Neural progenitor cell (in vitro differentiated cells): ENCODE results near the gene CENPX. TPM values are rescaled to one million over a fixed set of nuclear protein-coding genes. Genes with fewer than 3 reads are reported as not detected.

Experiments used
- DNase-seq: peaks from one replicate; pipeline ENCODE4 v3.0.0-alpha.2; 2016; ENCODE audit warnings: low spot score
- H2AFZ ChIP-seq: fragments of 200-600 bp; sonication (generic); replicated peaks from 2 replicates; pipeline ENCODE4 v1.6.1; 2016; ENCODE audit warnings: antibody characterized with exemption
- H3F3A ChIP-seq: fragments of 200-600 bp; sonication (generic); 2 replicates; pipeline ENCODE4 v1.6.1; 2016; ENCODE audit warnings: antibody characterized with exemption, low read depth
- H3K27ac ChIP-seq: fragments of 200-600 bp; sonication (generic); 2 replicates; pipeline ENCODE4 v1.5.1; 2016; ENCODE audit warnings: mild to moderate bottlenecking
- H3K27me3 ChIP-seq: fragments of 200-600 bp; sonication (generic); 2 replicates; pipeline ENCODE4 v1.6.1; 2016; ENCODE audit warnings: mild to moderate bottlenecking, moderate library complexity
- H3K36me3 ChIP-seq: fragments of 200-600 bp; sonication (generic); 2 replicates; pipeline ENCODE4 v1.5.1; 2016
- H3K4me1 ChIP-seq: fragments of 200-600 bp; sonication (generic); 2 replicates; pipeline ENCODE4 v1.6.1; 2016; ENCODE audit warnings: mixed run types
- H3K4me2 ChIP-seq: fragments of 200-600 bp; sonication (generic); 2 replicates; pipeline ENCODE4 v1.6.1; 2016
- H3K4me3 ChIP-seq: fragments of 200-600 bp; sonication (generic); 2 replicates; pipeline ENCODE4 v1.5.1; 2016
- H3K79me2 ChIP-seq: fragments of 200-600 bp; sonication (generic); 2 replicates; pipeline ENCODE4 v1.6.1; 2016; ENCODE audit warnings: low read depth
- H3K9ac ChIP-seq: fragments of 200-600 bp; sonication (generic); 2 replicates; pipeline ENCODE4 v1.6.1; 2016
- H3K9me3 ChIP-seq: fragments of 200-600 bp; sonication (generic); 2 replicates; pipeline ENCODE4 v1.5.1; 2016; ENCODE audit warnings: low read depth
- H4K20me1 ChIP-seq: fragments of 200-600 bp; sonication (generic); 2 replicates; pipeline ENCODE4 v1.6.1; 2016; ENCODE audit warnings: low read depth
- H3K27ac Mint-ChIP-seq: 3 replicates; pipeline ENCODE4 v1.8.0; 2021; ENCODE audit warnings: mixed read lengths
- H3K27me3 Mint-ChIP-seq: 2 replicates; pipeline ENCODE4 v1.8.0; 2022; ENCODE audit warnings: low read depth, mild to moderate bottlenecking, inconsistent platforms, moderate library complexity, mixed read lengths; ENCODE audit not compliant: insufficient read depth
- H3K36me3 Mint-ChIP-seq: 3 replicates; pipeline ENCODE4 v1.8.0; 2021; ENCODE audit warnings: mixed read lengths
- H3K4me1 Mint-ChIP-seq: 3 replicates; pipeline ENCODE4 v1.8.0; 2021; ENCODE audit warnings: mixed read lengths
- H3K4me3 Mint-ChIP-seq: 3 replicates; pipeline ENCODE4 v1.8.0; 2021; ENCODE audit warnings: mild to moderate bottlenecking, moderate library complexity, mixed read lengths
- H3K9me3 Mint-ChIP-seq: 3 replicates; pipeline ENCODE4 v1.8.0; 2020; ENCODE audit warnings: mixed read lengths
- EZH2 ChIP-seq: fragments of 200-600 bp; sonication (generic); IDR thresholded peaks from 2 replicates; pipeline ENCODE4 v1.6.1; 2017; ENCODE audit warnings: antibody characterized with exemption, mild to moderate bottlenecking, moderate library complexity
- EZH2phosphoT487 ChIP-seq: fragments of 200-600 bp; sonication (generic); IDR thresholded peaks from 2 replicates; pipeline ENCODE4 v1.6.1; 2017; ENCODE audit warnings: antibody characterized with exemption
- total RNA-seq: library from RNA; depleted of rRNA; stranded (reverse); fragments of >200 nt; gene quantifications from 2 replicates; pipeline ENCODE4 v1.2.3, GENCODE V29; 2015; ENCODE audit warnings: low replicate concordance
- TF ChIP-seq, protein P1 (sequence below): fragments of 200-600 bp; sonication (generic); IDR thresholded peaks from 2 replicates; pipeline ENCODE4 v1.5.1; 2017; ENCODE audit warnings: antibody characterized with exemption, mild to moderate bottlenecking

The CENPX gene
- total RNA-seq = 53.0 and 85.0 TPM in 2 replicates

DNA sequence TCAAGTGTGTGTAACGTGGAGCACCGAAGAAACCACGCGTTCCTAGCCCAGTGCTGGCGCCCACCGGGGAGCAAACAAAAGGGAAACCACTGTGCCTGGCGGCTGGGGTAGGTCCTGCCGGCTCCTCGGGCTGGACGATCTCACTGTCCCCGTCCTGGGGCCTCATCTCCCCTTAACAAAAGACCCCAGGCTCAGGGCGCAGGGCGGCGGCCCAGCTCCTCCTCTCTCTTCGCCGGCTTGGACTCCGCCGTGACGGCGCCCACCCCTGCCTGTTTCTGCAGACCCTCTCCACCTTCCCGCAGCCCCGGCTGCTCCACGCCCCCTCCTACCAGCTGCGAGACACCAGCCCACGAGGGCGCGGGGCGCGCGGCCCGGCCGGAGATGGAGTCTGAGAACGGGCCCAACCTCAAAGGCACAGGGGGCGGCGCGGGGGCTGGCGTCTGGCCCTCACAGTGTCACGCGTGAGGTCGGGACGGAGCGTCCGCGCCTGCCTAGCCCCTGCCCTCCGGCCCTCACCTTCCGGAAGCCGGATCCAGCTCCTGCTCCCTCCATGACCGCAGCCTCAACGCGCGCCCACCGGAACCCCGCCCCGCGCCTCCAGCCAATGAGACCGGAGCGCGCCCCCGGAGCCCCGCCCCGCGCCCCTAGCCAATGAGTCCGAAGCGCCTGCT lies at the start of gene CENPX:
Gene CENPX, minus strand, starts transcription at position 569 of the 671 bp plus-strand sequence. Its CDS starts 17 bp downstream, at position 552.
- Histone ChIP-seq H3K36me3 (no peaks in the 10 kb centered on the region), H3F3A (peaks cover 15% of the 10 kb centered on the region), H3K4me2 (peak within 1 kb of the TSS; percentile 91), H4K20me1 (peaks cover 29% of the 10 kb centered on the region), H3K9me3 (no peaks in the 10 kb centered on the region), H3K4me3 (peak within 1 kb of the TSS; percentile 95), H2AFZ (peak within 1 kb of the TSS; percentile 80), H3K27me3 (no peaks in the 10 kb centered on the region), H3K4me1 (peaks cover 11% of the 10 kb centered on the region), H3K9ac (peak within 1 kb of the TSS; percentile 76), H3K79me2 (peaks cover 23% of the 10 kb centered on the region), H3K27ac (no peak within 1 kb of the TSS)
- Mint-ChIP-seq H3K9me3 (no peaks in the 10 kb centered on the region), H3K4me1 (peaks cover 18% of the 10 kb centered on the region), H3K27ac (peak within 1 kb of the TSS; percentile 72), H3K36me3 (no peaks in the 10 kb centered on the region), H3K4me3 (peak within 1 kb of the TSS; percentile 89), H3K27me3 (peaks cover under 1% of the 10 kb centered on the region)
- TF ChIP-seq EZH2phosphoT487 = no peak
- TF ChIP-seq, protein P1, sequence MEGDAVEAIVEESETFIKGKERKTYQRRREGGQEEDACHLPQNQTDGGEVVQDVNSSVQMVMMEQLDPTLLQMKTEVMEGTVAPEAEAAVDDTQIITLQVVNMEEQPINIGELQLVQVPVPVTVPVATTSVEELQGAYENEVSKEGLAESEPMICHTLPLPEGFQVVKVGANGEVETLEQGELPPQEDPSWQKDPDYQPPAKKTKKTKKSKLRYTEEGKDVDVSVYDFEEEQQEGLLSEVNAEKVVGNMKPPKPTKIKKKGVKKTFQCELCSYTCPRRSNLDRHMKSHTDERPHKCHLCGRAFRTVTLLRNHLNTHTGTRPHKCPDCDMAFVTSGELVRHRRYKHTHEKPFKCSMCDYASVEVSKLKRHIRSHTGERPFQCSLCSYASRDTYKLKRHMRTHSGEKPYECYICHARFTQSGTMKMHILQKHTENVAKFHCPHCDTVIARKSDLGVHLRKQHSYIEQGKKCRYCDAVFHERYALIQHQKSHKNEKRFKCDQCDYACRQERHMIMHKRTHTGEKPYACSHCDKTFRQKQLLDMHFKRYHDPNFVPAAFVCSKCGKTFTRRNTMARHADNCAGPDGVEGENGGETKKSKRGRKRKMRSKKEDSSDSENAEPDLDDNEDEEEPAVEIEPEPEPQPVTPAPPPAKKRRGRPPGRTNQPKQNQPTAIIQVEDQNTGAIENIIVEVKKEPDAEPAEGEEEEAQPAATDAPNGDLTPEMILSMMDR = no peak
- no peak for TF ChIP-seq EZH2
- DNase-seq = peak; percentile 67

DNA sequence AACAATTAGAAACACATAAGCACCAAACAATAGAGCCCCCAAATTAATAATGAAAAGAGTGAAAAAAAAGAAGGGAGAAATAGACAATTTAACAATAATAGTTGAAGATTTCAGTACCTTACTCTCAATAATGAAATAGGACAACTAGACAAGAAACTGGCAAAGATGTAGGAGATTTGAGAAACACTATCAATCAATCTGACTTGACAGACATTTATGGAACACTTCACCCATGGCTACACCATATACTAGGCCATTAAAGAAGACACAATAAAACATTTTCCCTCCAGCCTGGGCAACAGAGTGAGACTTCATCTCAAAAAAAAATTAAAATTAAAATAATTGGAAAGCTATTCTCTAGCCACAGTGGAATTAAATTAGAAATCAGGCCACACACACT lies 47.9 kb upstream of the CENPX start:
- no peaks in the 10 kb centered on the region for H3K36me3 Mint-ChIP-seq
- Histone ChIP-seq H3K36me3 (no peaks in the 10 kb centered on the region), H4K20me1 (no peaks in the 10 kb centered on the region), H3K79me2 (no peaks in the 10 kb centered on the region), H3K27me3 (peaks cover 41% of the 10 kb centered on the region), H3K27ac (no peak overlapping the region), H3K9ac (no peak overlapping the region), H3F3A (peaks cover under 1% of the 10 kb centered on the region), H3K4me2 (no peak overlapping the region), H3K9me3 (no peaks in the 10 kb centered on the region), H2AFZ (no peak overlapping the region), H3K4me3 (no peak overlapping the region), H3K4me1 (peaks cover 6% of the 10 kb centered on the region)
- TF ChIP-seq, protein P1 = no peak
- no peak for TF ChIP-seq EZH2
- TF ChIP-seq EZH2phosphoT487 = no peak
- H3K9me3 Mint-ChIP-seq = no peaks in the 10 kb centered on the region
- peaks cover 5% of the 10 kb centered on the region for H3K4me1 Mint-ChIP-seq
- H3K4me3 Mint-ChIP-seq = no peak overlapping the region
- DNase-seq = no peak
- H3K27ac Mint-ChIP-seq = no peak overlapping the region
- H3K27me3 Mint-ChIP-seq = peaks cover 7% of the 10 kb centered on the region

DNA sequence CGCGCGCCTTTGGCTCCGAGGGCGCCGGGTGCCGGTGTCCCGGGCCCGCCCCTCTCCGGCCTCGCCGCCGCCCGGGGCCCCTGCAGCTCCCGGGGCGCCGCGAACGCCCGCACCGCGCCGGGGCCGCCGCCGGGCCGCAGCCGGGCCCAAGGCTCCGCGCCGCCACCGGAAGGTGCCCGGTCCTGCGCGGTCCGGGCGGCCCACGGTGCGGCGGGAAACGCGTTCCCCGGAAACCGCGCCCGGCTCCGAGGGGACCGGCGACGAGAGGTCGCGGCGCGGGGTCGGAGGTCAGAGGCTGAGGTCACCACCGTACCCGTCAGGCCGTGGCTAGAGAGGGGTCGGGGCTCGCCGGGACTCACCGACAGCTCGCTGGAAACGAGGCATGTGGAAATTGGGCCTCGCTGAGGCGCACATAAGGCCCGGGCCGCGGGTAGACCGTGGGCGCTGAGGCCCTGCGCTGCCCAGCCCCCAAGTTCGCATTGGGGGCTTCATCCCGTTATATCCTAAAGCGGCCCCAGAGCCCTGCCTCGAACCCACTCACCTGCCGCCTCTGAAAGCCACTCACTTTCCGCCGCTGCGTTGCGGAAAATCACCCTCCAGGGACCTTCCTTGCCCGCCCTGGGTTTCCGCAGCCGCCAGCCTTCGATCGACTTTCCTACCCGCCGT lies 43.1 kb upstream of the CENPX start, which contains the start of gene DUS1L:
Gene DUS1L, minus strand, starts transcription at position 167 of the 666 bp plus-strand sequence. CDS start 745 bp downstream, outside the sequence.
- H3K27ac ChIP-seq = no peak within 1 kb of the TSS
- DNase-seq = peak; percentile 83
- no peaks in the 10 kb centered on the region for H3K9me3 ChIP-seq
- Mint-ChIP-seq H3K4me1 (peaks cover 10% of the 10 kb centered on the region), H3K27me3 (peaks cover 5% of the 10 kb centered on the region), H3K27ac (peak within 1 kb of the TSS; percentile 78), H3K36me3 (no peaks in the 10 kb centered on the region), H3K4me3 (peak within 1 kb of the TSS; percentile 89), H3K9me3 (no peaks in the 10 kb centered on the region)
- H3K36me3 ChIP-seq = no peaks in the 10 kb centered on the region
- H2AFZ ChIP-seq = peak within 1 kb of the TSS; percentile 83
- peak within 1 kb of the TSS; percentile 87 for H3K9ac ChIP-seq
- H3K27me3 ChIP-seq = peaks cover 6% of the 10 kb centered on the region
- peaks cover 12% of the 10 kb centered on the region for H3K79me2 ChIP-seq
- peak within 1 kb of the TSS; percentile 100 for H3K4me2 ChIP-seq
- H4K20me1 ChIP-seq = no peaks in the 10 kb centered on the region
- peaks cover 6% of the 10 kb centered on the region for H3K4me1 ChIP-seq
- peak within 1 kb of the TSS; percentile 76 for H3K4me3 ChIP-seq
- TF ChIP-seq EZH2 = no peak
- TF ChIP-seq, protein P1 = no peak
- TF ChIP-seq EZH2phosphoT487 = no peak
- H3F3A ChIP-seq = no peaks in the 10 kb centered on the region
